ENCODE data around the gene RHPN2. TPM values are rescaled to one million over a fixed set of nuclear protein-coding genes. Genes with fewer than 3 reads are reported as not detected.
"Not testable (repeated sequence)": the region's sequence is repeated elsewhere in the genome, so short reads cannot be mapped to it uniquely, and the experiment has no call there.

Gene RHPN2
- total RNA-seq, 1 donor from 2014 or later: 3.4 TPM

DNA sequence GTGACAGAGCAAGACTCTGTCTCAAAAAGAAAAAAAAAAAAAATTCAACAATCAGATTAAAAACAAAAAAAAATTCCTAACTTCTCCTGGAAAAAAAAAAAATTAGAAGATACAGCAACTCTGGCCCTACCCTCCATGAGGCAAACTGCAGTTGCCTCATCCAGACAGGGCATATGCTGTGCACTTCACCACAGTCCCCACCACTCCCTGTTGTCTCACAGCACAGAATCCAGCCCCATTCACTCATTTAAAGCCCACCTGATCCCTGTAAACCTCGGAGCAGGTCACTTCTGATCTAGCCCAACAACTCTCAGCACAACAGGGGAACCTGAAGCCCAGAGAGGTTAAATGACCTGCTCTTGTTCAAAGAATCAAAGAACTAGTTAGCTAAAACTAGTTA is 24.9 kb downstream of the RHPN2 start:
- no peak for DNase-seq (ENCODE audit: extremely low spot score in 2 of 2)
- Histone ChIP-seq H3K27me3 (no peaks in the 10 kb centered on the region), H3K4me1 (no peaks in the 10 kb centered on the region), H3K4me3 (no peak overlapping the region), H3K36me3 (no peaks in the 10 kb centered on the region), H3K27ac (no peak overlapping the region), H3K9me3 (no peaks in the 10 kb centered on the region)
- intact Hi-C loops (cut with DNase I): no loop called here
- TF ChIP-seq CTCF (IDR thresholded peaks at IDR 0.05) (no peak), POLR2A (IDR thresholded peaks at IDR 0.05) (no peak), POLR2AphosphoS5 (IDR thresholded peaks at IDR 0.05; ENCODE audit: insufficient read depth in 1 of 2, low read depth in 1 of 2) (no peak)

GRCh38 chr19:33039108-33039599 is 25.5 kb downstream of the RHPN2 start:
- TF ChIP-seq POLR2AphosphoS5 (IDR thresholded peaks at IDR 0.05; ENCODE audit: insufficient read depth in 1 of 2, low read depth in 1 of 2) (no peak), POLR2A (IDR thresholded peaks at IDR 0.05) (no peak), CTCF (IDR thresholded peaks at IDR 0.05) (no peak)
- no peak for DNase-seq (ENCODE audit: extremely low spot score in 2 of 2)
- intact Hi-C loops (cut with DNase I): no loop called here
- H3K4me3 ChIP-seq: no peak overlapping the region
- H3K27ac ChIP-seq: no peak overlapping the region
- H3K36me3 ChIP-seq: no peaks in the 10 kb centered on the region
- H3K4me1 ChIP-seq: no peaks in the 10 kb centered on the region
- H3K9me3 ChIP-seq: no peaks in the 10 kb centered on the region
- H3K27me3 ChIP-seq: no peaks in the 10 kb centered on the region

DNA sequence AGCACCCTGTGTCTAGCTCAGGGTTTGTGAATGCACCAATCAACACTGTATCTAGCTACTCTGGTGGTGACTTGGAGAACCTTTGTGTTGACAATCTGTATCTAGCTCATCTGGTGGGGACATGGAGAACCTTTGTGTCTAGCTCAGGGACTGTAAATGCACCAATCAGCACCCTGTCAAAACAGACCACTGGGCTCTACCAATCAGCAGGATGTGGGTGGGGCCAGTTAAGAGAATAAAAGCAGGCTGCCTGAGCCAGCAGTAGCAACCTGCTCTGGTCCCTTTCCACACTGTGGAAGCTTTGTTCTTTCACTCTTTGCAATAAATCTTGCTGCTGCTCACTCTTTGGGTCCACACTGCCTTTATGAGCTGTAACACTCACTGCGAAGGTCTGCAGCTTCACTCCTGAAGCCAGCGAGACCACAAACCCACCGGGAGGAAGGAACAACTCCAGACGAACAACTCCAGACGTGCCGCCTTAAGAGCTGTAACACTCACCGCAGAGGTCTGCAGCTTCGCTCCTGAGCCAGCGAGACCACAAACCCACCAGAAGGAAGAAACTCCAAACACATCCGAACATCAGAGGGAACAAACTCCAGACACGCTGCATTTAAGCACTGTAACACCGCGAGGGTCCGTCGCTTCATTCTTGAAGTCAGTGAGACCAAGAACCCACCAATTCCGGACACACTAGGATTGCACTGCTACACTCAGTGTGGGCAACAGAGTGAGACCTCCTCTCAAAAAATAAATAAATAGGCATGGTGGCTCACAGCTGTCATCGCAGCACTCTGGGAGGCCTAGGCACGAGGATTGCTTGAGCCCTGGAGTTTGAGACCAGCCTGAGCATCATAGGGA is 27.3 kb downstream of the RHPN2 start:
- H3K27ac ChIP-seq; intact Hi-C loops (cut with DNase I); H3K27me3 ChIP-seq; H3K4me3 ChIP-seq; H3K4me1 ChIP-seq; H3K36me3 ChIP-seq; DNase-seq (ENCODE audit: extremely low spot score in 2 of 2); H3K9me3 ChIP-seq: not testable (repeated sequence)

- H3K4me3 ChIP-seq; H3K27me3 ChIP-seq; H3K4me1 ChIP-seq; H3K27ac ChIP-seq; DNase-seq (ENCODE audit: extremely low spot score in 2 of 2); H3K9me3 ChIP-seq; H3K36me3 ChIP-seq; intact Hi-C loops (cut with DNase I): not testable (repeated sequence)
Measured at GRCh38 chr19:33036370-33037167, 28.1 kb downstream of the RHPN2 start.

DNA sequence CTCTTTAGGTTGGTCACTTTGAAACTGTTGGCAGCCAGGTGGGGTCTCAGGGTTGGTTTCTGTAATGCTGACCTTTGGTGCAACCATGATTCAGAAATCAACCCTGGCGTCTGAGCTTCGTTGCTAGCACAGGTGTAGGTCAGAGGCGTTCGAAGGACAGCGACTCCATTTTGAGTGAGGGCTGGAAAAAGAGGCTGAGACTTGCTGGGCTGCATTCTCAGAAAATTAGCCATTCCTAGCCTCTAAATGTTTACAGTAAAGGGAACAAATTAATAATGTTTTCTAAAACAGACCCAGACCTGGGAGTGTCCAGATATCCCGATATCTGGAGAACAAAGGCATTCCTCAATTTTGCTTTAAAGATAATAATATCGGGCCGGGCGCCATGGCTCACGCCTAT is 29.2 kb downstream of the RHPN2 start:
- Histone ChIP-seq H3K27ac (no peak overlapping the region), H3K27me3 (no peaks in the 10 kb centered on the region), H3K4me1 (no peaks in the 10 kb centered on the region), H3K9me3 (no peaks in the 10 kb centered on the region), H3K36me3 (no peaks in the 10 kb centered on the region), H3K4me3 (no peak overlapping the region)
- no peak for TF ChIP-seq POLR2AphosphoS5 (IDR thresholded peaks at IDR 0.05; ENCODE audit: insufficient read depth in 1 of 2, low read depth in 1 of 2)
- no peak for TF ChIP-seq POLR2A (IDR thresholded peaks at IDR 0.05)
- no peak for TF ChIP-seq CTCF (IDR thresholded peaks at IDR 0.05)
- intact Hi-C loops (cut with DNase I): no loop called here
- no peak for DNase-seq (ENCODE audit: extremely low spot score in 2 of 2)

Data from vagina (tissue), 2 donors.